BLaER1 treated with 17β-estradiol and CSF1 and Interleukin-3, amounts not matched to agents 10 nM and 100 nM (cell line): Measurements from ENCODE around the gene AFMID.
"Not testable (repeated sequence)": the region's sequence is repeated elsewhere in the genome, so short reads cannot be mapped to it uniquely, and the experiment has no call there.

ENCODE experiments used
- H3K27ac ChIP-seq, 11 experiments: shearing (Covaris generic); formaldehyde crosslinking; 2 replicates each; pipeline ENCODE4 v1.8.1; 2022
- H3K27me3 ChIP-seq, 11 experiments: shearing (Covaris generic); formaldehyde crosslinking; 2 replicates each; pipeline ENCODE4 v1.8.1; 2022
- H3K36me3 ChIP-seq, 11 experiments: shearing (Covaris generic); formaldehyde crosslinking; 2 replicates each; pipeline ENCODE4 v1.8.1; 2022
- H3K4me1 ChIP-seq, 10 experiments: shearing (Covaris generic); formaldehyde crosslinking; 2 replicates each; pipeline ENCODE4 v1.8.1; 2022
- H3K4me2 ChIP-seq, 11 experiments: shearing (Covaris generic); formaldehyde crosslinking; 2 replicates each; pipeline ENCODE4 v1.8.1; 2022
- H3K4me3 ChIP-seq, 10 experiments: shearing (Covaris generic); formaldehyde crosslinking; 2 replicates each; pipeline ENCODE4 v1.8.1; 2022
- H3K9ac ChIP-seq, 11 experiments: shearing (Covaris generic); formaldehyde crosslinking; 2 replicates each; pipeline ENCODE4 v1.8.1; 2022
- H3K9me3 ChIP-seq, 11 experiments: shearing (Covaris generic); formaldehyde crosslinking; replicated peaks in 1 of 11; 2 replicates each; pipeline ENCODE4 v1.8.1; 2022
- H4K20me1 ChIP-seq, 11 experiments: shearing (Covaris generic); formaldehyde crosslinking; 2 replicates each; pipeline ENCODE4 v1.8.1; 2022
- Cebpa-rat ChIP-seq, 11 experiments: shearing (Covaris generic); IDR thresholded peaks; 2 replicates each; pipeline ENCODE4 v1.8.1; 2022

Gene AFMID

GRCh38 chr17:78252701-78253635 is 65.8 kb downstream of the AFMID start:
- no peak overlapping the region for H3K27ac ChIP-seq
- H3K9me3 ChIP-seq, result no peaks in the 10 kb centered on the region
- no peak for TF ChIP-seq Cebpa-rat (IDR thresholded peaks at IDR 0.05)
- peak overlapping the region in 2 of 11 experiments; percentile 15 to 30; a peak in 1 of 22 replicates for H3K9ac ChIP-seq
- peaks cover 0 to 5% (median 0%) of the 10 kb centered on the region in 11 experiments; a peak in 7 of 22 replicates for H3K27me3 ChIP-seq
- no peaks in the 10 kb centered on the region for H3K36me3 ChIP-seq
- peaks cover 47 to 73% (median 63%) of the 10 kb centered on the region in 10 experiments for H3K4me1 ChIP-seq
- H3K4me3 ChIP-seq, result no peak overlapping the region
- no peaks in the 10 kb centered on the region for H4K20me1 ChIP-seq
- peak overlapping the region; percentile 55 to 99 (median 93) for H3K4me2 ChIP-seq

- Histone ChIP-seq H3K9ac (peak overlapping the region in 10 of 11 experiments; percentile 80 to 91 (median 86); a peak in 17 of 22 replicates), H3K27ac (peak overlapping the region in 1 of 11 experiments; percentile 84; a peak in 3 of 22 replicates), H3K4me3 (peak overlapping the region; percentile 69 to 93 (median 82); a peak in 18 of 20 replicates), H3K4me2 (peak overlapping the region; percentile 93 to 99 (median 96)), H3K4me1 (peaks cover 53 to 76% (median 66%) of the 10 kb centered on the region in 10 experiments)
- not testable (repeated sequence) for H4K20me1 ChIP-seq, H3K27me3 ChIP-seq, H3K9me3 ChIP-seq, H3K36me3 ChIP-seq
Measured at GRCh38 chr17:78253636-78253945, 66.4 kb downstream of the AFMID start.

DNA sequence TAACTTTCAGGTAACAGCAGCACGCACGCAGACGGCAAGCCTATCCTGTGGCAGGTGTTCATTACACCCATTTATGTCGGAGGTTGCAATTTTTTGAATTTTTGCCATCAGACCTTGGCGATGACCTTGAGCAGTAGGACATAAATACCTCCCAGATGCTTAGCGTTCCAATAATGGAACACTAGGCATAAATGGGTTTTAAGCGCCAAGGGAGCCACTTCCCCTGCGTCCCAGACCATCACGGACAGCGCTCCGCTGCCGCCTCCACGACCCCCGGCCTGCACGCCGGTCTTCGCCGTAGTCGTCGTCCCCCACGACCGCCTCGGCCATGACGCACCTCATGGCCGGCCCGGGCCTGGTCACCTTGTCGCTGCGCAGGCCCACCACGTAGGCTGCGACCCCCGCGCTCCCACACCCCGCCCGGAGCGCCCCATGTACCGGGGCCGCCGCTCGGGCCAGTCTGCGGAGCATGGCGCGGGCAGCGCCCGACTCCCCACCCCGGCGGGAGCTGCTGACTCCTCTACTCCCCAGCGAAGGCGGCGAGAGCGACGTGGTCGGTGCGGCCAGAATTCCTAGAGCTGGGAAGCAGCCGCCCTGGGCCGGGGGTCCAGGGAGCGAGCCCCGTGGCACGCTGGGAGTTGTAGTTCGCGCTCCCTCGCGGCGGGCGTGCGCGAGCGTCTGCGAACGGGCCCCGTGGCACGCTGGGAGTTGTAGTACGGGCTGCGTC is 66.9 kb downstream of the AFMID start:
- H3K4me2 ChIP-seq, result peak overlapping the region; percentile 93 to 99 (median 96)
- H3K9ac ChIP-seq, result peak overlapping the region; percentile 72 to 91 (median 86)
- peaks cover 58 to 80% (median 71%) of the 10 kb centered on the region in 10 experiments for H3K4me1 ChIP-seq
- H4K20me1 ChIP-seq, result no peaks in the 10 kb centered on the region
- peak overlapping the region; percentile 69 to 87 (median 79) for H3K27ac ChIP-seq
- H3K9me3 ChIP-seq, result no peaks in the 10 kb centered on the region
- H3K36me3 ChIP-seq, result no peaks in the 10 kb centered on the region
- TF ChIP-seq Cebpa-rat (IDR thresholded peaks at IDR 0.05), result no peak
- peaks cover 0 to 6% (median 0%) of the 10 kb centered on the region in 11 experiments; a peak in 7 of 22 replicates for H3K27me3 ChIP-seq
- H3K4me3 ChIP-seq, result peak overlapping the region; percentile 69 to 93 (median 82)

- Histone ChIP-seq H3K4me2 (peak overlapping the region in 4 of 11 experiments; percentile 94 to 98 (median 96); a peak in 5 of 22 replicates), H4K20me1 (no peaks in the 10 kb centered on the region), H3K9me3 (no peaks in the 10 kb centered on the region), H3K27ac (no peak overlapping the region), H3K4me3 (no peak overlapping the region), H3K9ac (no peak overlapping the region), H3K27me3 (peaks cover 0 to 6% (median 0%) of the 10 kb centered on the region in 11 experiments; a peak in 7 of 22 replicates), H3K36me3 (no peaks in the 10 kb centered on the region), H3K4me1 (peaks cover 61 to 83% (median 73%) of the 10 kb centered on the region in 10 experiments)
- no peak for TF ChIP-seq Cebpa-rat (IDR thresholded peaks at IDR 0.05)
Measured at GRCh38 chr17:78255029-78255656, 68.0 kb downstream of the AFMID start.

- Histone ChIP-seq H4K20me1 (no peaks in the 10 kb centered on the region), H3K9ac (no peak overlapping the region), H3K36me3 (no peaks in the 10 kb centered on the region), H3K27me3 (peaks cover 0 to 6% (median 0%) of the 10 kb centered on the region in 11 experiments; a peak in 7 of 22 replicates), H3K4me2 (peak overlapping the region in 10 of 11 experiments; percentile 5 to 98 (median 34); a peak in 15 of 22 replicates), H3K4me3 (no peak overlapping the region), H3K9me3 (no peaks in the 10 kb centered on the region), H3K4me1 (peaks cover 56 to 74% (median 65%) of the 10 kb centered on the region in 10 experiments), H3K27ac (peak overlapping the region in 4 of 11 experiments; percentile 5 to 28 (median 18); a peak in 4 of 22 replicates)
- TF ChIP-seq Cebpa-rat (IDR thresholded peaks at IDR 0.05), result no peak
Measured at GRCh38 chr17:78255953-78256706, 69.0 kb downstream of the AFMID start.

GRCh38 chr17:78256707-78257591 is 69.8 kb downstream of the AFMID start:
- Histone ChIP-seq H3K4me2 (peak overlapping the region; percentile 82 to 98 (median 90); a peak in 19 of 22 replicates), H4K20me1 (no peaks in the 10 kb centered on the region), H3K9me3 (no peaks in the 10 kb centered on the region), H3K36me3 (no peaks in the 10 kb centered on the region), H3K4me1 (peaks cover 48 to 66% (median 58%) of the 10 kb centered on the region in 10 experiments), H3K27ac (peak overlapping the region in 2 of 11 experiments; percentile 25 to 68; a peak in 1 of 22 replicates), H3K4me3 (no peak overlapping the region), H3K9ac (no peak overlapping the region), H3K27me3 (peaks cover 0 to 6% (median 0%) of the 10 kb centered on the region in 11 experiments; a peak in 7 of 22 replicates)
- TF ChIP-seq Cebpa-rat (IDR thresholded peaks at IDR 0.05), result no peak
